GM23338 (cell line): ENCODE results near the gene MTHFD2L. TPM values are rescaled to one million over a fixed set of nuclear protein-coding genes. Genes with fewer than 3 reads are reported as not detected.

ENCODE experiments used
- ATAC-seq: fragments of 200-7000 bp; cut with Tn5 transposase; 3 replicates; pipeline ENCODE4 v1.9.1; 2020
- DNase-seq: peaks from one replicate; pipeline ENCODE4 v3.0.0-alpha.2; 2015; ENCODE audit warnings: low spot score
- H2AFZ ChIP-seq: fragments of 200-600 bp; sonication (generic); 2 replicates; pipeline ENCODE4 v1.8.0; 2016; ENCODE audit warnings: antibody characterized with exemption, mild to moderate bottlenecking, moderate library complexity
- H3F3A ChIP-seq: fragments of 200-600 bp; sonication (generic); replicated peaks from 2 replicates; pipeline ENCODE4 v1.8.0; 2017; ENCODE audit warnings: antibody characterized with exemption, mixed run types, low read depth
- H3K27ac ChIP-seq: fragments of 200-600 bp; sonication (generic); 2 replicates; pipeline ENCODE4 v1.6.1; 2016; ENCODE audit warnings: low read depth
- H3K27me3 ChIP-seq: fragments of 200-600 bp; sonication (generic); 2 replicates; pipeline ENCODE4 v1.8.0; 2016; ENCODE audit warnings: mild to moderate bottlenecking, mixed run types, moderate library complexity; ENCODE audit not compliant: insufficient read depth
- H3K36me3 ChIP-seq: fragments of 200-600 bp; sonication (generic); 2 replicates; pipeline ENCODE4 v1.8.0; 2016; ENCODE audit warnings: mild to moderate bottlenecking; ENCODE audit not compliant: insufficient read depth
- H3K4me1 ChIP-seq: fragments of 200-600 bp; sonication (generic); 2 replicates; pipeline ENCODE4 v1.8.0; 2016; ENCODE audit warnings: mild to moderate bottlenecking, moderate library complexity; ENCODE audit not compliant: insufficient read depth
- H3K4me2 ChIP-seq: fragments of 200-600 bp; sonication (generic); 2 replicates; pipeline ENCODE4 v1.7.1; 2017; ENCODE audit warnings: mixed run types
- H3K4me3 ChIP-seq: fragments of 200-600 bp; sonication (generic); 2 replicates; pipeline ENCODE4 v1.6.1; 2016; ENCODE audit warnings: mixed run types
- H3K79me2 ChIP-seq: fragments of 200-600 bp; sonication (generic); replicated peaks from 2 replicates; pipeline ENCODE4 v1.8.0; 2017; ENCODE audit warnings: mild to moderate bottlenecking; ENCODE audit not compliant: insufficient read depth
- H3K9me2 ChIP-seq: fragments of 200-600 bp; sonication (generic); 2 replicates; pipeline ENCODE4 v1.8.0; 2017; ENCODE audit not compliant: insufficient read depth
- H4K20me1 ChIP-seq: fragments of 200-600 bp; sonication (generic); replicated peaks from 2 replicates; pipeline ENCODE4 v1.8.0; 2017; ENCODE audit warnings: mild to moderate bottlenecking; ENCODE audit not compliant: insufficient read depth
- H3K27ac Mint-ChIP-seq: 2 replicates; pipeline ENCODE4 v1.8.0; 2020; ENCODE audit warnings: inconsistent platforms, mild to moderate bottlenecking, moderate library complexity, mixed read lengths
- H3K27me3 Mint-ChIP-seq: 3 replicates; pipeline ENCODE4 v1.8.0; 2022; ENCODE audit warnings: low read depth, mild to moderate bottlenecking, moderate library complexity, mixed read lengths, inconsistent platforms; ENCODE audit not compliant: insufficient read depth, poor library complexity
- H3K36me3 Mint-ChIP-seq: 3 replicates; pipeline ENCODE4 v1.8.0; 2021; ENCODE audit warnings: low read depth, mild to moderate bottlenecking, inconsistent platforms, moderate library complexity, mixed read lengths
- H3K4me1 Mint-ChIP-seq: 3 replicates; pipeline ENCODE4 v1.8.0; 2020; ENCODE audit warnings: mild to moderate bottlenecking, inconsistent platforms, mixed read lengths
- H3K4me3 Mint-ChIP-seq: 3 replicates; pipeline ENCODE4 v1.8.0; 2021; ENCODE audit warnings: moderate library complexity, mild to moderate bottlenecking, inconsistent platforms, mixed read lengths
- H3K9me3 Mint-ChIP-seq: 3 replicates; pipeline ENCODE4 v1.8.0; 2020; ENCODE audit warnings: moderate library complexity, mild to moderate bottlenecking, inconsistent platforms, mixed read lengths
- CREB1 ChIP-seq: fragments of 250-450 bp; sonication (Bioruptor Pico); IDR thresholded peaks from 2 replicates; pipeline ENCODE4 v1.5.0; 2020; ENCODE audit warnings: low read depth, mild to moderate bottlenecking, moderate library complexity
- ETS1 ChIP-seq: IDR thresholded peaks from 2 replicates; pipeline ENCODE4 v1.6.1; 2016; ENCODE audit warnings: antibody characterized with exemption
- EZH2 ChIP-seq: fragments of 200-600 bp; sonication (generic); IDR thresholded peaks from one replicate; pipeline ENCODE4 v1.8.0; 2017; ENCODE audit warnings: antibody characterized with exemption, mild to moderate bottlenecking, low read depth; ENCODE audit not compliant: unreplicated experiment
- EZH2phosphoT487 ChIP-seq: fragments of 200-600 bp; sonication (generic); IDR thresholded peaks from one replicate; pipeline ENCODE4 v1.8.1; 2018; ENCODE audit warnings: antibody characterized with exemption; ENCODE audit not compliant: unreplicated experiment
- JUNB ChIP-seq: IDR thresholded peaks from one replicate; pipeline ENCODE4 v1.6.1; 2016; ENCODE audit warnings: antibody characterized with exemption; ENCODE audit not compliant: unreplicated experiment
- ZNF114 ChIP-seq: fragments of 250-450 bp; sonication (Bioruptor Pico); IDR thresholded peaks from 2 replicates; pipeline ENCODE4 v1.5.0; 2020; ENCODE audit warnings: mild to moderate bottlenecking, moderate library complexity
- ZNF331 ChIP-seq: fragments of 250-450 bp; sonication (Bioruptor Pico); IDR thresholded peaks from 2 replicates; pipeline ENCODE4 v1.5.0; 2020; ENCODE audit warnings: low read depth, mild to moderate bottlenecking, moderate library complexity
- ZNF462 ChIP-seq: fragments of 250-450 bp; sonication (Bioruptor Pico); IDR thresholded peaks from 2 replicates; pipeline ENCODE4 v1.5.0; 2020; ENCODE audit warnings: mild to moderate bottlenecking, moderate library complexity
- polyA plus RNA-seq: library from polyadenylated mRNA; unstranded; fragments of >200 nt; fragmentation: Nextera tagmentation; extraction: Ambion mirVana; gene quantifications from 2 replicates; pipeline ENCODE4 v1.2.1, GENCODE V29; 2016
- total RNA-seq: library from RNA; depleted of rRNA; stranded (reverse); fragments of >200 nt; shearing (Covaris generic); gene quantifications from 2 replicates; pipeline ENCODE4 v1.2.3, GENCODE V29; 2014

The MTHFD2L gene
- total and polyA plus RNA-seq, 2 experiments from 2014 or later: 24.4 to 35.7 TPM

- Mint-ChIP-seq H3K4me3 (no peak overlapping the region), H3K36me3 (peaks cover 8% of the 10 kb centered on the region; the same call in 1 of the 3 replicates), H3K9me3 (peaks cover 8% of the 10 kb centered on the region; the same call in 2 of the 3 replicates), H3K27me3 (no peaks in the 10 kb centered on the region), H3K4me1 (peaks cover 3% of the 10 kb centered on the region; the same call in 1 of the 3 replicates), H3K27ac (no peak overlapping the region)
- Histone ChIP-seq H3K36me3 (no peaks in the 10 kb centered on the region), H3K4me1 (0 out of 2 replicates have a peak, but pooled peaks cover 3% of the 10 kb centered on the region), H3K79me2 (no peaks in the 10 kb centered on the region), H3K4me3 (no peak overlapping the region), H3F3A (no peaks in the 10 kb centered on the region), H3K4me2 (no peak overlapping the region), H3K27me3 (no peaks in the 10 kb centered on the region), H3K9me2 (peaks cover 7% of the 10 kb centered on the region), H2AFZ (no peak overlapping the region), H4K20me1 (no peaks in the 10 kb centered on the region), H3K27ac (no peak overlapping the region)
- TF ChIP-seq EZH2phosphoT487 (no peak), EZH2 (no peak), ETS1 (no peak), ZNF331 (no peak), ZNF114 (no peak), JUNB (no peak)
- ATAC-seq (no peak), DNase-seq (no peak)
Measured at GRCh38 chr4:74335341-74336021, 177.6 kb downstream of the MTHFD2L start.

- Histone ChIP-seq H3K27ac (no peak overlapping the region), H3F3A (no peaks in the 10 kb centered on the region), H2AFZ (no peak overlapping the region), H3K4me2 (no peak overlapping the region), H3K4me1 (no peaks in the 10 kb centered on the region), H3K9me2 (peaks cover 7% of the 10 kb centered on the region), H3K79me2 (no peaks in the 10 kb centered on the region), H3K4me3 (no peak overlapping the region), H4K20me1 (no peaks in the 10 kb centered on the region), H3K36me3 (no peaks in the 10 kb centered on the region), H3K27me3 (no peaks in the 10 kb centered on the region)
- Mint-ChIP-seq H3K27me3 (no peaks in the 10 kb centered on the region), H3K4me3 (no peak overlapping the region), H3K36me3 (peaks cover 28% of the 10 kb centered on the region), H3K9me3 (peaks cover 32% of the 10 kb centered on the region), H3K4me1 (no peaks in the 10 kb centered on the region), H3K27ac (no peak overlapping the region)
- ATAC-seq (no peak), DNase-seq (no peak)
- no peak for TF ChIP-seq ZNF331
- no peak for TF ChIP-seq EZH2phosphoT487
- no peak for TF ChIP-seq ZNF462 (CRISPR knock-in tag)
- TF ChIP-seq ZNF114: no peak
- TF ChIP-seq CREB1 (CRISPR knock-in tag): no peak
- no peak for TF ChIP-seq EZH2
- no peak for TF ChIP-seq ETS1
Measured at GRCh38 chr4:74338792-74339333, 180.9 kb downstream of the MTHFD2L start.
